ENCODE data around the gene PYROXD2.

Gene PYROXD2

GRCh38 chr10:98374217-98374985 is 40.6 kb downstream of the PYROXD2 start:
- CTCF ChIA-PET = interaction anchor here (0.6 to 0.7 kb wide), 2 partner anchors 1064 to 1242 kb away, joined by 3 read pairs; no protein-coding TSS in a partner anchor
- POLR2A ChIA-PET = no interaction called here
- no peak for DNase-seq (ENCODE audit: extremely low spot score)
- no peak for TF ChIP-seq ZNF384 (IDR thresholded peaks at IDR 0.05)

DNA sequence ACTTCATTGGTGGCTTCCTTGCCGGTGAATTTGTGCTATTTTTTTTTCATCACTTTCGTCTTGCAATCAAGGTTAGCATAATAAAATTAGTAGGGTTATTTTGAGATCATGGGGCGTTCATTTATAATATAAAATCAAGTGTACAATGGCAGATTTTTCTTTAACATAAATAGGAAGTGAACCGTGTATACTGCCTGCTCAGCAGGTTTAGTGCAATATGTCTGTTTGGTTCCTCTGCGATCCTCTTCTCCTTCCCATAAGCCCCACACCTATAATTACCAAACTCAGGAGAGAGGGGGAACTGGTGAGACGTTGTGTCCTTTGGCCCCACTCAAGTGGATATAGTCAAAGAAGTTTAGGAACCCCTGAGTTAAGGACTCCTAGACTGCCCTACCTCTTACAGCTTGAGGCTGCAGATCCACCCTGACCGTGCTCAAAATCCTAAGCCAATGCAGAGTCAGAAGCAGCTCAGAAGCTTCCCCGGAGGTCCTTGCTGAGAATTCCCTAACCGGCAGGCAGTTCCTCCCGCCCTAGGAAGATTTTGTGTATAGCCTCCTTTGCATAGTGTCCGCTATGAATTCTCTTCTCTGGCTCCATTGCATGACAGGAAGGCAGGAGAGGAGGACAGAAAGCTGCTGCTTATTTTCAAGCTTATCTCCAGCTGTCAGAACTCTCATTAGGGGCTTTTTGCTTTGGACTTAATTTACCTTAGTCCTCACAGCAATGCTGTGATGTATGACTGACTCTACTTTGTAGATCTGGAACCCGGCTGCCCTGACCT is 41.5 kb downstream of the PYROXD2 start:
- TF ChIP-seq SP1 (IDR thresholded peaks at IDR 0.05) = no peak
- no peak for TF ChIP-seq FOXA1 (IDR thresholded peaks at IDR 0.05)
- TF ChIP-seq, protein P1, sequence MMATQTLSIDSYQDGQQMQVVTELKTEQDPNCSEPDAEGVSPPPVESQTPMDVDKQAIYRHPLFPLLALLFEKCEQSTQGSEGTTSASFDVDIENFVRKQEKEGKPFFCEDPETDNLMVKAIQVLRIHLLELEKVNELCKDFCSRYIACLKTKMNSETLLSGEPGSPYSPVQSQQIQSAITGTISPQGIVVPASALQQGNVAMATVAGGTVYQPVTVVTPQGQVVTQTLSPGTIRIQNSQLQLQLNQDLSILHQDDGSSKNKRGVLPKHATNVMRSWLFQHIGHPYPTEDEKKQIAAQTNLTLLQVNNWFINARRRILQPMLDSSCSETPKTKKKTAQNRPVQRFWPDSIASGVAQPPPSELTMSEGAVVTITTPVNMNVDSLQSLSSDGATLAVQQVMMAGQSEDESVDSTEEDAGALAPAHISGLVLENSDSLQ (IDR thresholded peaks at IDR 0.05) = no peak
- TF ChIP-seq LEF1 (IDR thresholded peaks at IDR 0.05; ENCODE audit: borderline replicate concordance) = no peak
- no peak for TF ChIP-seq ZNF384 (IDR thresholded peaks at IDR 0.05)
- DNase-seq (ENCODE audit: extremely low spot score) = no peak
- POLR2A ChIA-PET = no interaction called here
- CTCF ChIA-PET = interaction anchor here (0.7 kb wide), 1 partner anchor 1065 kb away, joined by 3 read pairs; no protein-coding TSS in a partner anchor

- TF ChIP-seq FOXK2 (IDR thresholded peaks at IDR 0.05) (no peak), CTBP1 (IDR thresholded peaks at IDR 0.05; ENCODE audit: borderline replicate concordance) (no peak), ELF4 (IDR thresholded peaks at IDR 0.05) (no peak), HDGF (IDR thresholded peaks at IDR 0.05; ENCODE audit: borderline replicate concordance) (no peak), SUZ12 (IDR thresholded peaks at IDR 0.05) (no peak), FOXA1 (IDR thresholded peaks at IDR 0.05) (no peak), NFRKB (IDR thresholded peaks at IDR 0.05) (no peak), ARNT (IDR thresholded peaks at IDR 0.05) (no peak), L3MBTL2 (conservative IDR thresholded peaks at IDR 0.05) (no peak), SP1 (IDR thresholded peaks at IDR 0.05) (no peak), TARDBP (IDR thresholded peaks at IDR 0.05) (no peak)
- CTCF ChIA-PET = interaction anchor here (0.5 kb wide), 1 partner anchor 65 kb away, joined by 3 read pairs; no protein-coding TSS in a partner anchor
- DNase-seq (ENCODE audit: extremely low spot score) = no peak
- POLR2A ChIA-PET = no interaction called here
Observed at GRCh38 chr10:98370831-98371820, 43.9 kb downstream of the PYROXD2 start.

- no peak for DNase-seq (ENCODE audit: extremely low spot score)
- POLR2A ChIA-PET = no interaction called here
- TF ChIP-seq HDGF (IDR thresholded peaks at IDR 0.05; ENCODE audit: borderline replicate concordance) = no peak
- no peak for TF ChIP-seq L3MBTL2 (conservative IDR thresholded peaks at IDR 0.05)
- TF ChIP-seq ARNT (IDR thresholded peaks at IDR 0.05) = no peak
- no peak for TF ChIP-seq LEF1 (IDR thresholded peaks at IDR 0.05; ENCODE audit: borderline replicate concordance)
- TF ChIP-seq CTBP1 (IDR thresholded peaks at IDR 0.05; ENCODE audit: borderline replicate concordance) = no peak
- no peak for TF ChIP-seq FOXM1 (IDR thresholded peaks at IDR 0.05; ENCODE audit: borderline replicate concordance)
- TF ChIP-seq SUZ12 (IDR thresholded peaks at IDR 0.05) = no peak
- TF ChIP-seq SP1 (IDR thresholded peaks at IDR 0.05) = no peak
- no peak for TF ChIP-seq ZNF384 (IDR thresholded peaks at IDR 0.05)
- CTCF ChIA-PET = no interaction called here
Observed at GRCh38 chr10:98369801-98370200, 45.2 kb downstream of the PYROXD2 start.

- CTCF ChIA-PET = no interaction called here
- DNase-seq (ENCODE audit: extremely low spot score) = no peak
- no peak for TF ChIP-seq L3MBTL2 (conservative IDR thresholded peaks at IDR 0.05)
- TF ChIP-seq ELF4 (IDR thresholded peaks at IDR 0.05) = no peak
- no peak for TF ChIP-seq NFRKB (IDR thresholded peaks at IDR 0.05)
- no peak for TF ChIP-seq ZNF384 (IDR thresholded peaks at IDR 0.05)
- no peak for TF ChIP-seq CTBP1 (IDR thresholded peaks at IDR 0.05; ENCODE audit: borderline replicate concordance)
- TF ChIP-seq HDGF (IDR thresholded peaks at IDR 0.05; ENCODE audit: borderline replicate concordance) = no peak
- TF ChIP-seq SP1 (IDR thresholded peaks at IDR 0.05) = no peak
- TF ChIP-seq ARNT (IDR thresholded peaks at IDR 0.05) = no peak
- no peak for TF ChIP-seq LEF1 (IDR thresholded peaks at IDR 0.05; ENCODE audit: borderline replicate concordance)
- no peak for TF ChIP-seq SUZ12 (IDR thresholded peaks at IDR 0.05)
- TF ChIP-seq BHLHE40 (IDR thresholded peaks at IDR 0.05; ENCODE audit: borderline replicate concordance) = no peak
- TF ChIP-seq, protein P1 (IDR thresholded peaks at IDR 0.05) = no peak
- TF ChIP-seq FOXM1 (IDR thresholded peaks at IDR 0.05; ENCODE audit: borderline replicate concordance) = no peak
- no peak for TF ChIP-seq FOXA1 (IDR thresholded peaks at IDR 0.05)
- no peak for TF ChIP-seq FOXK2 (IDR thresholded peaks at IDR 0.05)
- POLR2A ChIA-PET = no interaction called here
Observed at GRCh38 chr10:98368644-98369043, 46.3 kb downstream of the PYROXD2 start.
